IPS-18c (cell line): Measurements from ENCODE around the gene MBD3L5.
"Not testable (repeated sequence)": the region's sequence is repeated elsewhere in the genome, so short reads cannot be mapped to it uniquely, and the experiment has no call there.

Experiments used
- H3K4me3 ChIP-seq: 2 replicates; pipeline ENCODE4 v1.7.0; 2013; ENCODE audit warnings: low read depth, mild to moderate bottlenecking, low read length, moderate library complexity; ENCODE audit not compliant: insufficient read depth
- H3K9me3 ChIP-seq: one replicate; pipeline ENCODE4 v1.6.1; 2013; ENCODE audit warnings: mild to moderate bottlenecking, low read length, moderate library complexity; ENCODE audit not compliant: control insufficient read depth, insufficient read depth

Gene MBD3L5

GRCh38 chr19:7030278-7030677, at the start of gene MBD3L5:
MBD3L5 (plus strand) TSS chr19:7030578; CDS start chr19:7030612, 34 bp downstream.
- not testable (repeated sequence) for H3K4me3 ChIP-seq, H3K9me3 ChIP-seq

- H3K4me3 ChIP-seq = no peak overlapping the region
- H3K9me3 ChIP-seq = peaks cover 11% of the 10 kb centered on the region
Observed at GRCh38 chr19:6983448-6983847, 46.9 kb upstream of the MBD3L5 start.

- no peak overlapping the region for H3K4me3 ChIP-seq
- peaks cover 11% of the 10 kb centered on the region for H3K9me3 ChIP-seq
Observed at GRCh38 chr19:6987850-6988249, 42.5 kb upstream of the MBD3L5 start.

- H3K9me3 ChIP-seq = peaks cover 11% of the 10 kb centered on the region
- no peak overlapping the region for H3K4me3 ChIP-seq
Observed at GRCh38 chr19:6988257-6988656, 42.1 kb upstream of the MBD3L5 start.

GRCh38 chr19:6995054-6995453, 35.3 kb upstream of the MBD3L5 start:
- H3K4me3 ChIP-seq = no peak overlapping the region
- H3K9me3 ChIP-seq = peaks cover 6% of the 10 kb centered on the region

- Histone ChIP-seq H3K4me3 (no peak overlapping the region), H3K9me3 (peaks cover 6% of the 10 kb centered on the region)
Observed at GRCh38 chr19:6996810-6997209, 33.6 kb upstream of the MBD3L5 start.

GRCh38 chr19:6997679-6998445, 32.5 kb upstream of the MBD3L5 start:
- H3K4me3 ChIP-seq = no peak overlapping the region

GRCh38 chr19:6999933-7000332, 30.4 kb upstream of the MBD3L5 start:
- H3K9me3 ChIP-seq = peaks cover 8% of the 10 kb centered on the region
- no peak overlapping the region for H3K4me3 ChIP-seq

More at GRCh38 chr19:6997679-6998445, 32.5 kb upstream of the MBD3L5 start:
- peaks cover 6% of the 10 kb centered on the region for H3K9me3 ChIP-seq

GRCh38 chr19:7000333-7000732, 30.0 kb upstream of the MBD3L5 start:
- Histone ChIP-seq H3K4me3 (no peak overlapping the region), H3K9me3 (peaks cover 7% of the 10 kb centered on the region)

GRCh38 chr19:7000816-7001215, 29.6 kb upstream of the MBD3L5 start:
- H3K4me3 ChIP-seq = no peak overlapping the region
- peaks cover 3% of the 10 kb centered on the region for H3K9me3 ChIP-seq

- Histone ChIP-seq H3K4me3 (no peak overlapping the region), H3K9me3 (peaks cover 2% of the 10 kb centered on the region)
Observed at GRCh38 chr19:7004313-7004931, 26.0 kb upstream of the MBD3L5 start.

GRCh38 chr19:7006135-7006704, 24.2 kb upstream of the MBD3L5 start:
- H3K4me3 ChIP-seq = no peak overlapping the region
- H3K9me3 ChIP-seq = peaks cover 2% of the 10 kb centered on the region

- peaks cover 2% of the 10 kb centered on the region for H3K9me3 ChIP-seq
- H3K4me3 ChIP-seq = no peak overlapping the region
Observed at GRCh38 chr19:7007859-7008258, 22.5 kb upstream of the MBD3L5 start.

GRCh38 chr19:7010722-7011593, 19.4 kb upstream of the MBD3L5 start:
- Histone ChIP-seq H3K4me3 (no peak overlapping the region), H3K9me3 (no peaks in the 10 kb centered on the region)

GRCh38 chr19:7013678-7014077, 16.7 kb upstream of the MBD3L5 start:
- Histone ChIP-seq H3K9me3 (peaks cover 2% of the 10 kb centered on the region), H3K4me3 (no peak overlapping the region)

GRCh38 chr19:7018828-7019227, 11.6 kb upstream of the MBD3L5 start:
- Histone ChIP-seq H3K9me3 (peaks cover 2% of the 10 kb centered on the region), H3K4me3 (no peak overlapping the region)

GRCh38 chr19:7021331-7021730, 9.0 kb upstream of the MBD3L5 start, which contains the start of gene MBD3L2B:
MBD3L2B (minus strand) TSS chr19:7021431; CDS start chr19:7021397, 34 bp downstream.
- not testable (repeated sequence) for H3K4me3 ChIP-seq

More at GRCh38 chr19:7021331-7021730, 9.0 kb upstream of the MBD3L5 start, which contains the start of gene MBD3L2B:
- H3K9me3 ChIP-seq = not testable (repeated sequence)
